Tibial nerve (tissue), 4 donors: ENCODE measurements around the gene IFITM5. TPM values are rescaled to one million over a fixed set of nuclear protein-coding genes. Genes with fewer than 3 reads are reported as not detected.
A peak's percentile ranks its signal among the peaks of the same experiment; 100 is the strongest.

Experiments used
- DNase-seq, 2 donors: peaks; one replicate each; pipeline ENCODE4 v3.0.0-alpha.2; 2019; ENCODE audit warnings: low spot score in 2 of 2
- H3K27ac ChIP-seq, 4 donors: fragments of 200-600 bp; sonication (generic) in 3 of 4; one replicate each; pipeline ENCODE4 v1.5.1; 2017 to 2019; ENCODE audit warnings: mild to moderate bottlenecking in 1 of 4
- H3K27me3 ChIP-seq, 2 donors: fragments of 200-600 bp; sonication (generic) in 1 of 2; one replicate each; pipeline versions ENCODE4 v1.5.1 to v1.6.0; 2017 to 2019
- H3K36me3 ChIP-seq, 3 donors: fragments of 200-600 bp; sonication (generic); one replicate each; pipeline ENCODE4 v1.5.1; 2018 to 2019
- H3K4me1 ChIP-seq, 4 donors: fragments of 200-600 bp; sonication (generic) in 3 of 4; one replicate each; pipeline ENCODE4 v1.5.1; 2017 to 2019
- H3K4me3 ChIP-seq, 4 donors: fragments of 200-600 bp; sonication (generic) in 3 of 4; one replicate each; pipeline ENCODE4 v1.5.1; 2017 to 2019; ENCODE audit warnings: mild to moderate bottlenecking in 1 of 4, moderate library complexity in 1 of 4
- H3K9me3 ChIP-seq, 4 donors: fragments of 200-600 bp; sonication (generic) in 3 of 4; one replicate each; pipeline ENCODE4 v1.5.1; 2017 to 2019
- EP300 ChIP-seq, 2 donors: sonication (generic); formaldehyde crosslinking; IDR thresholded peaks; one replicate each; pipeline ENCODE4 v1.6.1; 2017; ENCODE audit warnings: antibody characterized with exemption in 2 of 2, mild to moderate bottlenecking in 1 of 2
- POLR2A ChIP-seq, 2 donors: fragments of 450-650 bp; IDR thresholded peaks; one replicate each; pipeline ENCODE4 v1.6.1; 2017; ENCODE audit warnings: antibody characterized with exemption in 2 of 2, mild to moderate bottlenecking in 2 of 2, moderate library complexity in 2 of 2
- whole genome bisulfite sequencing, 2 donors: methylation state at CpG; one replicate each; pipeline ENCODE4 v1.1.5; 2018; 5-methylcytosine and 5-hydroxymethylcytosine counted together
- total RNA-seq, 4 donors: library from RNA; depleted of rRNA; stranded (reverse); fragments of >200 nt; gene quantifications; one replicate each; pipeline ENCODE4 v1.1.0, GENCODE V29; 2016
- TF ChIP-seq, protein P1 (sequence below), 5 experiments: fragments of 200-600 bp in 3 of 5; fragments of 450-650 bp in 2 of 5; sonication (generic) in 3 of 5; IDR thresholded peaks; one replicate each; pipeline ENCODE4 v1.5.1; 2016 to 2019; ENCODE audit warnings: antibody characterized with exemption in 5 of 5, mild to moderate bottlenecking in 3 of 5, moderate library complexity in 2 of 5

The IFITM5 gene
- total RNA-seq, 4 donors from 2014 or later, result not detected

- H3K9me3 ChIP-seq, result peaks cover 0 to 11% (median 0%) of the 10 kb centered on the region in 4 donors
- TF ChIP-seq, protein P1, sequence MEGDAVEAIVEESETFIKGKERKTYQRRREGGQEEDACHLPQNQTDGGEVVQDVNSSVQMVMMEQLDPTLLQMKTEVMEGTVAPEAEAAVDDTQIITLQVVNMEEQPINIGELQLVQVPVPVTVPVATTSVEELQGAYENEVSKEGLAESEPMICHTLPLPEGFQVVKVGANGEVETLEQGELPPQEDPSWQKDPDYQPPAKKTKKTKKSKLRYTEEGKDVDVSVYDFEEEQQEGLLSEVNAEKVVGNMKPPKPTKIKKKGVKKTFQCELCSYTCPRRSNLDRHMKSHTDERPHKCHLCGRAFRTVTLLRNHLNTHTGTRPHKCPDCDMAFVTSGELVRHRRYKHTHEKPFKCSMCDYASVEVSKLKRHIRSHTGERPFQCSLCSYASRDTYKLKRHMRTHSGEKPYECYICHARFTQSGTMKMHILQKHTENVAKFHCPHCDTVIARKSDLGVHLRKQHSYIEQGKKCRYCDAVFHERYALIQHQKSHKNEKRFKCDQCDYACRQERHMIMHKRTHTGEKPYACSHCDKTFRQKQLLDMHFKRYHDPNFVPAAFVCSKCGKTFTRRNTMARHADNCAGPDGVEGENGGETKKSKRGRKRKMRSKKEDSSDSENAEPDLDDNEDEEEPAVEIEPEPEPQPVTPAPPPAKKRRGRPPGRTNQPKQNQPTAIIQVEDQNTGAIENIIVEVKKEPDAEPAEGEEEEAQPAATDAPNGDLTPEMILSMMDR (IDR thresholded peaks at IDR 0.05), result no peak
- TF ChIP-seq POLR2A (IDR thresholded peaks at IDR 0.05), result peak in 1 of 2 donors; percentile 46
- H3K27me3 ChIP-seq, result no peaks in the 10 kb centered on the region
- H3K27ac ChIP-seq, result peak overlapping the region; percentile 67 to 87 (median 84)
- H3K4me3 ChIP-seq, result peak overlapping the region; percentile 17 to 50 (median 28)
- peak in 1 of 2 donors; percentile 53 for DNase-seq
- H3K36me3 ChIP-seq, result no peaks in the 10 kb centered on the region
- WGBS, 2 donors, result 39 to 41% methylated on average over 15 of the region's 18 CpGs
- H3K4me1 ChIP-seq, result peaks cover 0 to 24% (median 8%) of the 10 kb centered on the region in 4 donors
Measured at GRCh38 chr11:267491-267994, 31.8 kb downstream of the IFITM5 start.

GRCh38 chr11:266676-267439 lies 32.5 kb downstream of the IFITM5 start:
- H3K36me3 ChIP-seq, result no peaks in the 10 kb centered on the region
- no peak overlapping the region for H3K4me3 ChIP-seq
- peak in 1 of 2 donors; percentile 27 for DNase-seq
- TF ChIP-seq EP300 (IDR thresholded peaks at IDR 0.05) (no peak), POLR2A (IDR thresholded peaks at IDR 0.05) (no peak)
- TF ChIP-seq, protein P1 (IDR thresholded peaks at IDR 0.05), result no peak
- 60 to 65% methylated on average over 5 to 6 of the region's 13 CpGs for WGBS, 2 donors
- H3K27me3 ChIP-seq, result no peaks in the 10 kb centered on the region
- H3K9me3 ChIP-seq, result peaks cover 0 to 11% (median 0%) of the 10 kb centered on the region in 4 donors
- H3K4me1 ChIP-seq, result peaks cover 0 to 24% (median 8%) of the 10 kb centered on the region in 4 donors
- peak overlapping the region in 2 of 4 donors; percentile 38 to 58 for H3K27ac ChIP-seq

GRCh38 chr11:261624-262023 lies 37.7 kb downstream of the IFITM5 start:
- no peak overlapping the region for H3K4me3 ChIP-seq
- H3K27ac ChIP-seq, result no peak overlapping the region
- WGBS, 2 donors, result 81 to 88% methylated on average over 4 of the region's 4 CpGs
- H3K9me3 ChIP-seq, result peaks cover 0 to 11% (median 0%) of the 10 kb centered on the region in 4 donors
- H3K27me3 ChIP-seq, result no peaks in the 10 kb centered on the region
- no peaks in the 10 kb centered on the region for H3K36me3 ChIP-seq
- no peak for DNase-seq
- H3K4me1 ChIP-seq, result no peaks in the 10 kb centered on the region
- TF ChIP-seq EP300 (IDR thresholded peaks at IDR 0.05) (no peak), POLR2A (IDR thresholded peaks at IDR 0.05) (no peak)
- TF ChIP-seq, protein P1 (IDR thresholded peaks at IDR 0.05), result no peak

GRCh38 chr11:259413-259812 lies 39.9 kb downstream of the IFITM5 start:
- Histone ChIP-seq H3K36me3 (no peaks in the 10 kb centered on the region), H3K27me3 (no peaks in the 10 kb centered on the region), H3K4me1 (no peaks in the 10 kb centered on the region), H3K4me3 (no peak overlapping the region), H3K9me3 (no peaks in the 10 kb centered on the region), H3K27ac (no peak overlapping the region)
- TF ChIP-seq EP300 (IDR thresholded peaks at IDR 0.05) (no peak), POLR2A (IDR thresholded peaks at IDR 0.05) (no peak)
- TF ChIP-seq, protein P1 (IDR thresholded peaks at IDR 0.05), result no peak
- no peak for DNase-seq
- WGBS, 2 donors, result 81% methylated on average over 10 of the region's 10 CpGs
